Gastroesophageal sphincter (tissue), 3 donors: ENCODE data around the gene MIPOL1.

ENCODE experiments used
- EP300 ChIP-seq: sonication (generic); formaldehyde crosslinking; IDR thresholded peaks from one replicate; pipeline ENCODE4 v1.6.1; 2017; ENCODE audit warnings: antibody characterized with exemption, mild to moderate bottlenecking
- POLR2A ChIP-seq, 2 donors: fragments of 450-650 bp; IDR thresholded peaks; one replicate each; pipeline ENCODE4 v1.6.1; 2017; ENCODE audit warnings: antibody characterized with exemption in 2 of 2, mild to moderate bottlenecking in 2 of 2, moderate library complexity in 1 of 2
- POLR2AphosphoS5 ChIP-seq: sonication (generic); formaldehyde crosslinking; IDR thresholded peaks from one replicate; pipeline ENCODE4 v1.6.1; 2017; ENCODE audit warnings: antibody characterized with exemption
- TF ChIP-seq, protein P1 (sequence below), 4 experiments: fragments of 200-600 bp in 2 of 4; fragments of 450-650 bp in 2 of 4; sonication (generic) in 1 of 4; IDR thresholded peaks; one replicate each; pipeline ENCODE4 v1.5.1; 2017 to 2019; ENCODE audit warnings: antibody characterized with exemption in 4 of 4, mild to moderate bottlenecking in 2 of 4, moderate library complexity in 2 of 4

- TF ChIP-seq POLR2AphosphoS5, result no peak
- TF ChIP-seq, protein P1, sequence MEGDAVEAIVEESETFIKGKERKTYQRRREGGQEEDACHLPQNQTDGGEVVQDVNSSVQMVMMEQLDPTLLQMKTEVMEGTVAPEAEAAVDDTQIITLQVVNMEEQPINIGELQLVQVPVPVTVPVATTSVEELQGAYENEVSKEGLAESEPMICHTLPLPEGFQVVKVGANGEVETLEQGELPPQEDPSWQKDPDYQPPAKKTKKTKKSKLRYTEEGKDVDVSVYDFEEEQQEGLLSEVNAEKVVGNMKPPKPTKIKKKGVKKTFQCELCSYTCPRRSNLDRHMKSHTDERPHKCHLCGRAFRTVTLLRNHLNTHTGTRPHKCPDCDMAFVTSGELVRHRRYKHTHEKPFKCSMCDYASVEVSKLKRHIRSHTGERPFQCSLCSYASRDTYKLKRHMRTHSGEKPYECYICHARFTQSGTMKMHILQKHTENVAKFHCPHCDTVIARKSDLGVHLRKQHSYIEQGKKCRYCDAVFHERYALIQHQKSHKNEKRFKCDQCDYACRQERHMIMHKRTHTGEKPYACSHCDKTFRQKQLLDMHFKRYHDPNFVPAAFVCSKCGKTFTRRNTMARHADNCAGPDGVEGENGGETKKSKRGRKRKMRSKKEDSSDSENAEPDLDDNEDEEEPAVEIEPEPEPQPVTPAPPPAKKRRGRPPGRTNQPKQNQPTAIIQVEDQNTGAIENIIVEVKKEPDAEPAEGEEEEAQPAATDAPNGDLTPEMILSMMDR (IDR thresholded peaks at IDR 0.05), result no peak
- TF ChIP-seq EP300, result no peak
- TF ChIP-seq POLR2A (IDR thresholded peaks at IDR 0.05), result no peak
Observed at GRCh38 chr14:37436519-37436918, 238.8 kb downstream of the MIPOL1 start.
